T-helper 2 cell treated with Interferon-gamma antibody and Interleukin-4, amounts not matched to agents 5 μg/mL and 100 μg/mL, for 36 hours (primary cell): ENCODE measurements around the gene CRAMP1.

Experiments
- DNase-seq: peaks from one replicate; pipeline ENCODE4 v3.0.0; 2021; ENCODE audit warnings: low spot score
- H3K27ac Mint-ChIP-seq: one replicate; pipeline ENCODE4 v1.8.0; 2021; ENCODE audit warnings: mild to moderate bottlenecking, mixed read lengths
- H3K27me3 Mint-ChIP-seq: one replicate; pipeline ENCODE4 v1.8.0; 2021; ENCODE audit warnings: low read depth, mixed read lengths
- H3K36me3 Mint-ChIP-seq: one replicate; pipeline ENCODE4 v1.8.0; 2021; ENCODE audit warnings: low read depth, mixed read lengths
- H3K4me1 Mint-ChIP-seq: one replicate; pipeline ENCODE4 v1.8.0; 2021; ENCODE audit warnings: low read depth, mixed read lengths
- H3K4me3 Mint-ChIP-seq: one replicate; pipeline ENCODE4 v1.8.0; 2022; ENCODE audit warnings: mild to moderate bottlenecking, moderate library complexity, mixed read lengths
- H3K9me3 Mint-ChIP-seq: one replicate; pipeline ENCODE4 v1.8.0; 2021; ENCODE audit warnings: mixed read lengths

CRAMP1 gene

DNA sequence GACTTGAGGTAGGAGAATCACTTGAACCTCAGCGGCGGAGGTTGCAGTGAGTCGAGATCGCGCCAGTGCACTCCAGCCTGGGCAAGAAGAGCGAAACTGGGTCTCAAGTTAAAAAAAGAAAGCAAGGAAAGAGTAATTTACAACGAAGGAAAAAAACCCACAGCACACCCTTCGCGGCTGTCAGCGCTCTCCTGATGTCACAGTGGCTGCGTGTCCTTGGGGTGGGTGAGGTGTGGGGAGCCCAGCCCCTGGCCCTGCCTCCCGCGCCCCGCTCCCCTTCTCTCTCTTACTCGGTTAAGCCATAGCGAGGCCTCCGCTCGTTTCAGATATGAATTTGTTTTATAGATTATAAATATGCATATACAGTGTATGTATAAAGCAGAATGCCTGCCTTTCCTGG is 65.2 kb downstream of the CRAMP1 start:
- Mint-ChIP-seq H3K4me3 (peak overlapping the region; percentile 64), H3K27me3 (no peaks in the 10 kb centered on the region), H3K27ac (peak overlapping the region; percentile 70), H3K36me3 (peaks cover 29% of the 10 kb centered on the region), H3K4me1 (peaks cover 17% of the 10 kb centered on the region), H3K9me3 (no peaks in the 10 kb centered on the region)
- no peak for DNase-seq

- peak; percentile 98 for DNase-seq
- Mint-ChIP-seq H3K27ac (peak within 1 kb of the TSS; percentile 80), H3K9me3 (no peaks in the 10 kb centered on the region), H3K36me3 (peaks cover 25% of the 10 kb centered on the region), H3K4me1 (peaks cover 17% of the 10 kb centered on the region), H3K27me3 (no peaks in the 10 kb centered on the region), H3K4me3 (peak within 1 kb of the TSS; percentile 93)
These were observed 65.9 kb downstream of the CRAMP1 start, which contains the start of gene JPT2 for GRCh38 chr16:1677942-1678499. JPT2 (plus strand) TSS chr16:1678279; CDS start chr16:1678313, 34 bp downstream.

GRCh38 chr16:1678500-1679098 is 66.4 kb downstream of the CRAMP1 start:
- no peaks in the 10 kb centered on the region for H3K9me3 Mint-ChIP-seq
- H3K4me3 Mint-ChIP-seq = peak overlapping the region; percentile 93
- peak; percentile 23 for DNase-seq
- H3K27me3 Mint-ChIP-seq = no peaks in the 10 kb centered on the region
- peaks cover 17% of the 10 kb centered on the region for H3K4me1 Mint-ChIP-seq
- peaks cover 24% of the 10 kb centered on the region for H3K36me3 Mint-ChIP-seq
- peak overlapping the region; percentile 80 for H3K27ac Mint-ChIP-seq

DNA sequence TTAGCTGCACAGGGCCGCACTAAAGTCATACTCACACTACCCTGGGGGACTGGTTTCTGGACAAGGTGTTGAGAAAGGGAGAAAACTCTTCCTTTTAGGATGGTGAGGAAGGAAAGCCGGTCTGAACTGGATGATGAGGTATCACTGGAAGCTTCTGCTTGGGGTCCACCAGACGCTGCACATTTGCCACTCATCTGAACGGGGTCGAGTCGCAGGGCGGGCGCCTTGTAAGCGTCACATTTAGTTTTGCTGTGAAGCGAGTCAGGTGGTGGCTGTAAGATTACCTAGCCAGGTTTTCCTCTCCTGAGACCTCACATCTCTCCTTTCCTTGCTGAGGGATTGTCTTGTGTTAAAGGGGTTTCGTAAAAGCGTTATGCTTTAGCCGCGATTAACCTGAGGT is 68.2 kb downstream of the CRAMP1 start:
- Mint-ChIP-seq H3K27me3 (no peaks in the 10 kb centered on the region), H3K36me3 (peaks cover 14% of the 10 kb centered on the region), H3K27ac (no peak overlapping the region), H3K4me1 (peaks cover 17% of the 10 kb centered on the region), H3K4me3 (peak overlapping the region; percentile 15), H3K9me3 (no peaks in the 10 kb centered on the region)
- DNase-seq = no peak

GRCh38 chr16:1681032-1681431 is 68.9 kb downstream of the CRAMP1 start:
- Mint-ChIP-seq H3K27ac (no peak overlapping the region), H3K9me3 (no peaks in the 10 kb centered on the region), H3K4me1 (peaks cover 17% of the 10 kb centered on the region), H3K36me3 (peaks cover 12% of the 10 kb centered on the region), H3K27me3 (no peaks in the 10 kb centered on the region), H3K4me3 (peak overlapping the region; percentile 32)
- DNase-seq = no peak

DNA sequence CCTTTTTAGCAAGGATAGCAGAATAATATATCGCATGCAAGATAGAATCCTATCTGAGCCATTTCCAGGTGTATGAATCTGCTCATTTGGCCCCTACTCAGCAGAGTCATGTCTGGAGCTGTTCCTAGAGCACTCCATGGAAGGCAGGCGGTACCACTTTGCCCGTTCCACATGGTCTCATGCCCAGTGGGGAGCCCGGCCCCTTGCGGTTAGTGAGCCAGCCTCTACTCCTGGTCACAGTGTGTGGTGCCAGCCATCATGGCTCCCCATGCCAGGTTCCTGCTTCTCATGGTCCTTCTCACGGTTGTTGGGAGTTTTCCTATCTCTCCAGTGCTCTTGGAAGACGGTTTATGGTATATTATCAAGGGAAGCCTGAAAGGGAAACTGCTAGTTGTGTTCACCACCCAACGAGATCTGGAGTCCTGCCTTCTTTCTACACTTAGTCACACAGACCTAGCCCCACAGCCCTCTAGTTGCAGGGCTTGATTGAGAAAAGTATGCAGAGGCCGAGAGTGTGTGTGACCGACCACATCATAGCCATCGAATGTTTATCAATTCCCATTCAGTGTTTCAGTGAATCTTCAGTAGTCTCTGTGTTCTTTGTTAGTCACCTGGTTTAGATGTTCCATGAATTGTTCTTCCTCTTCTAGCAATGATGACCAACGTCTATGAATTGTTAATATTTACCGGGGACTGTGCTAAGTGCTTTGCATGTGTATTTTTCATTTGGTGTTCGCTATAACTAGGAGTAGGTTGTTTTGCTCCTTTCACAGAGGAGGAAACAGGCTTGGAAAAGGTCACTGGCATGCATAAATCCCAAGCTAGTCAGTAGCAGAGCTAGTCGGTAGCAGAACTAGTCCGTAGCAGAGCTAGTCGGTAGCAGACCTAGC is 75.5 kb downstream of the CRAMP1 start:
- H3K27ac Mint-ChIP-seq = no peak overlapping the region

DNA sequence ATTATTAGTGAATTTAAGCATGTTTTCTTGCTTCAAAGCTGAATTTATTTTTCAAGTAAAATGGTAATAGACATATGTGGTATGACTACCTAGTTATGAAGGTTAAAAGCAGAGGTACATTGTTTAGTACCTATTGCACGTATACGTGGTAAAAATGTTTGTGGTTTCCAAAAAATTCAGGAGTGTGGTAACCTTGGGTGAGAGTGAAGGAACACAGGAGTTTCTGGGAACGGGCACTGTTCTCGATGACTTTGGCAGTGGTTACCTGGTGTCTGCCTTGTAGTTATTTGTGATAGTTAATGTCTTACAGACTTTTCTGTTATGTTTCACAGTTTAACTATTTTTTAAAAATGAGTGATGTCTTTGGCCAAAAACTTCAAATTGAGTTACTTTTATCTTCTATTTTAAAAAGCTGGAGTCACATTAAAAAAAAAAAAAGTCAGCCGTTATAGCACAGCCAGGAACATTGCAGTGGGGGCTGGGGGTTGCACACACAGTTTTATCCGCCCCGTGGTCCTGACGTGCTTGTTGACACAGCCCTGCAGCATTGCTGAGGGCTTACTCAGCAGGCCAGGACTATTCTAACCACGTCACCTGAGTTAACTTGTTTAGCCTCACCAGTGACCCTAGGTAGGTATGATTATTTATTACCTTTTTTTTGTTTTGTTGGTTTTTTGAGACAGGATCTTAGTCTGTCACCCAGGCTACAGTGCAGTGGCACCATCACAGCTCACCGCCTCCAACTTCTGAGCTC is 76.8 kb downstream of the CRAMP1 start:
- H3K36me3 Mint-ChIP-seq = peaks cover 40% of the 10 kb centered on the region
- H3K27ac Mint-ChIP-seq = no peak overlapping the region
- no peaks in the 10 kb centered on the region for H3K27me3 Mint-ChIP-seq
- H3K9me3 Mint-ChIP-seq = no peaks in the 10 kb centered on the region
- no peak for DNase-seq
- H3K4me1 Mint-ChIP-seq = no peaks in the 10 kb centered on the region
- no peak overlapping the region for H3K4me3 Mint-ChIP-seq

More for the DNA sequence above, 75.5 kb downstream of the CRAMP1 start:
- Mint-ChIP-seq H3K27me3 (no peaks in the 10 kb centered on the region), H3K36me3 (peaks cover 34% of the 10 kb centered on the region), H3K4me1 (no peaks in the 10 kb centered on the region), H3K9me3 (no peaks in the 10 kb centered on the region), H3K4me3 (no peak overlapping the region)
- no peak for DNase-seq

GRCh38 chr16:1689853-1690252 is 77.7 kb downstream of the CRAMP1 start:
- peaks cover 43% of the 10 kb centered on the region for H3K36me3 Mint-ChIP-seq
- H3K27me3 Mint-ChIP-seq = no peaks in the 10 kb centered on the region
- no peak for DNase-seq
- H3K4me1 Mint-ChIP-seq = no peaks in the 10 kb centered on the region
- no peak overlapping the region for H3K27ac Mint-ChIP-seq
- H3K9me3 Mint-ChIP-seq = no peaks in the 10 kb centered on the region
- H3K4me3 Mint-ChIP-seq = no peak overlapping the region

GRCh38 chr16:1690810-1691209 is 78.7 kb downstream of the CRAMP1 start:
- Mint-ChIP-seq H3K4me1 (no peaks in the 10 kb centered on the region), H3K27me3 (no peaks in the 10 kb centered on the region), H3K36me3 (peaks cover 45% of the 10 kb centered on the region), H3K9me3 (no peaks in the 10 kb centered on the region), H3K27ac (no peak overlapping the region), H3K4me3 (no peak overlapping the region)
- DNase-seq = no peak

GRCh38 chr16:1691276-1691675 is 79.1 kb downstream of the CRAMP1 start:
- Mint-ChIP-seq H3K9me3 (no peaks in the 10 kb centered on the region), H3K27ac (no peak overlapping the region), H3K36me3 (peaks cover 48% of the 10 kb centered on the region), H3K4me1 (no peaks in the 10 kb centered on the region), H3K4me3 (no peak overlapping the region), H3K27me3 (no peaks in the 10 kb centered on the region)
- DNase-seq = no peak

DNA sequence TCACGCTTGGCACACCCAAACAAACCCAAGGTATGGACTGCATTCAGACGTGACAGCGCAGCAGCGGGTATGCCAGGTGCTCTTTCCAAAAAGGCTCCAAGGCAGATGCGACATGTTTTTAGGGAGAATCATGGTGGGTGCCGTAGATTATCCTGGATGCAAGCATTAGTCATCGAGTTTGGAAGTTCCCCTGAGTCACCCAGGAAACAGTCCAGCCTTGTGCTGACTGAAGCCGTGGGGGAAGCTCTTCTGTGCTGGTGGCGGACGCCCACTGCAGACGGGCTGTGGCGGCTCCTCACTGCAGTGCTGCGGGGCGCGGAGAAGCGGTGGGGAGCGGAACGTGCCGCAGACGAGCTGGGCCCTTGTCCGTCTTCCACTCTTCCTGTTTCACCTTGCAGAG is 79.8 kb downstream of the CRAMP1 start:
- H3K27me3 Mint-ChIP-seq = no peaks in the 10 kb centered on the region
- peaks cover 51% of the 10 kb centered on the region for H3K36me3 Mint-ChIP-seq
- DNase-seq = no peak
- no peaks in the 10 kb centered on the region for H3K4me1 Mint-ChIP-seq
- H3K4me3 Mint-ChIP-seq = no peak overlapping the region
- H3K27ac Mint-ChIP-seq = no peak overlapping the region
- no peaks in the 10 kb centered on the region for H3K9me3 Mint-ChIP-seq

- H3K36me3 Mint-ChIP-seq = peaks cover 53% of the 10 kb centered on the region
- no peak overlapping the region for H3K4me3 Mint-ChIP-seq
- H3K9me3 Mint-ChIP-seq = no peaks in the 10 kb centered on the region
- no peak for DNase-seq
- H3K27ac Mint-ChIP-seq = no peak overlapping the region
- H3K4me1 Mint-ChIP-seq = no peaks in the 10 kb centered on the region
- H3K27me3 Mint-ChIP-seq = no peaks in the 10 kb centered on the region
These were observed 84.7 kb downstream of the CRAMP1 start for GRCh38 chr16:1696863-1697262.

GRCh38 chr16:1698680-1699079 is 86.5 kb downstream of the CRAMP1 start:
- H3K4me1 Mint-ChIP-seq = no peaks in the 10 kb centered on the region
- H3K27me3 Mint-ChIP-seq = no peaks in the 10 kb centered on the region
- no peaks in the 10 kb centered on the region for H3K9me3 Mint-ChIP-seq
- no peak overlapping the region for H3K4me3 Mint-ChIP-seq
- DNase-seq = no peak
- H3K36me3 Mint-ChIP-seq = peaks cover 51% of the 10 kb centered on the region
- H3K27ac Mint-ChIP-seq = no peak overlapping the region

DNA sequence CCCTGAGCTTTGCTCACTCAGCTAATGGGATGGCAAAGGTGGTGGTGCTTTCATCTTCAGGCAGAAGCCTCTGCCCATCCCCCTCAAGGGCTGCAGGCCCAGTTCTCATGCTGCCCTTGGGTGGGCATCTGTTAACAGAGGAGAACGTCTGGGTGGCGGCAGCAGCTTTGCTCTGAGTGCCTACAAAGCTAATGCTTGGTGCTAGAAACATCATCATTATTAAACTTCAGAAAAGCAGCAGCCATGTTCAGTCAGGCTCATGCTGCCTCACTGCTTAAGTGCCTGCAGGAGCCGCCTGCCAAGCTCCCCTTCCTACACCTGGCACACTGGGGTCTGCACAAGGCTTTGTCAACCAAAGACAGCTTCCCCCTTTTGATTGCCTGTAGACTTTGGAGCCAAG is 88.1 kb downstream of the CRAMP1 start:
- H3K4me3 Mint-ChIP-seq = no peak overlapping the region
- no peak for DNase-seq
- H3K9me3 Mint-ChIP-seq = no peaks in the 10 kb centered on the region
- H3K27ac Mint-ChIP-seq = no peak overlapping the region
- no peaks in the 10 kb centered on the region for H3K27me3 Mint-ChIP-seq
- peaks cover 45% of the 10 kb centered on the region for H3K36me3 Mint-ChIP-seq
- peaks cover 6% of the 10 kb centered on the region for H3K4me1 Mint-ChIP-seq
